Measurements from ENCODE around the gene MESD.

DNA sequence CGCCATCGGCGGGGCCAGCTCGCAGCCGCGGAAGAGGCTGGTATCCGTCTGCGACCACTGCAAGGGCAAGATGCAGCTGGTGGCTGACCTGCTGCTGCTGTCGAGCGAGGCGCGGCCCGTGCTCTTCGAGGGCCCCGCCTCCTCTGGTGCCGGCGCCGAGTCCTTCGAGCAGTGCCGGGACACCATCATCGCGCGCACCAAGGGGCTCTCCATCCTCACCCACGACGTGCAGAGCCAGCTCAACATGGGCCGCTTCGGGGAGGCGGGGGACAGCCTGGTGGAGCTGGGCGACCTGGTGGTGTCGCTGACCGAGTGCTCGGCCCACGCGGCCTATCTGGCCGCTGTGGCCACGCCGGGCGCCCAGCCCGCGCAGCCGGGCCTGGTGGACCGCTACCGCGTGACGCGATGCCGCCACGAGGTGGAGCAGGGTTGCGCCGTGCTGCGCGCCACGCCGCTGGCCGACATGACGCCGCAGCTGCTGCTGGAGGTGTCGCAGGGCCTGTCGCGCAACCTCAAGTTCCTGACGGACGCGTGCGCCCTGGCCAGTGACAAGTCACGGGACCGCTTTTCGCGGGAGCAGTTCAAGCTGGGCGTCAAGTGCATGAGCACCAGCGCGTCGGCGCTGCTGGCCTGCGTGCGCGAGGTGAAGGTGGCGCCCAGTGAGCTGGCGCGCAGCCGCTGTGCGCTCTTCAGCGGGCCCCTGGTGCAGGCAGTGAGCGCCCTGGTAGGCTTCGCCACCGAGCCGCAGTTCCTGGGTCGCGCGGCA lies 12.9 kb upstream of the MESD start:
- TF ChIP-seq TAF1 (IDR thresholded peaks at IDR 0.05; ENCODE audit: low read depth, low read length) (no peak), POLR2A (IDR thresholded peaks at IDR 0.05; ENCODE audit: low read depth, low read length) (no peak), POLR2AphosphoS5 (IDR thresholded peaks at IDR 0.05; ENCODE audit: low read depth, low read length) (no peak)

Data from GM12891 (cell line).